PC-3 (cell line): ENCODE data around the gene PRDM5. TPM values are rescaled to one million over a fixed set of nuclear protein-coding genes. Genes with fewer than 3 reads are reported as not detected.

Experiments
- ATAC-seq: fragments of 200-7000 bp; cut with Tn5 transposase; 2 replicates; pipeline ENCODE4 v1.9.1; 2020; ENCODE audit warnings: mild to moderate bottlenecking, moderate library complexity
- BruUV-seq: library from RNA; stranded (reverse); fragments of 400-500 nt; replicated peaks from 2 replicates; lab custom pipeline; 2021; lab: Mats Ljungman, UMichigan
- CTCF ChIA-PET: fragments of 300-600 bp; sonication (Branson Sonifier 250); formaldehyde crosslinking; loops from one replicate; lab custom pipeline; 2022; ENCODE audit warnings: antibody characterized with exemption; lab: Charles Lee
- POLR2A ChIA-PET: fragments of 300-600 bp; sonication (Branson Sonifier 250); formaldehyde crosslinking; loops from one replicate; lab custom pipeline; 2022; ENCODE audit warnings: antibody characterized with exemption; ENCODE audit not compliant: unreplicated experiment; lab: Charles Lee
- DNase-seq: peaks from one replicate; pipeline ENCODE4 v3.0.0-alpha.2; 2015
- H2AFZ ChIP-seq: fragments of 300-600 bp; sonication (generic); 2 replicates; pipeline ENCODE4 v1.6.0; 2016; ENCODE audit warnings: antibody characterized with exemption, low read length
- H3F3A ChIP-seq: fragments of 300-600 bp; sonication (generic); one replicate; pipeline ENCODE4 v1.6.0; 2017; ENCODE audit warnings: antibody characterized with exemption, low read length, control low read depth, mild to moderate bottlenecking; ENCODE audit not compliant: unreplicated experiment
- H3K27ac ChIP-seq: fragments of 300-600 bp; sonication (generic); 2 replicates; pipeline ENCODE4 v1.5.1; 2016; ENCODE audit warnings: mild to moderate bottlenecking, low read length
- H3K27me3 ChIP-seq: fragments of 300-600 bp; sonication (generic); 2 replicates; pipeline ENCODE4 v1.6.1; 2016; ENCODE audit warnings: low read length, mixed read lengths
- H3K36me3 ChIP-seq: fragments of 300-600 bp; sonication (generic); 2 replicates; pipeline ENCODE4 v1.6.1; 2016; ENCODE audit warnings: low read depth, mixed run types, low read length, mixed read lengths
- H3K4me1 ChIP-seq: fragments of 300-600 bp; sonication (generic); 2 replicates; pipeline ENCODE4 v1.5.1; 2016; ENCODE audit warnings: low read length; ENCODE audit not compliant: insufficient read depth
- H3K4me2 ChIP-seq: fragments of 300-600 bp; sonication (generic); 2 replicates; pipeline ENCODE4 v1.6.0; 2016; ENCODE audit warnings: low read length
- H3K4me3 ChIP-seq: fragments of 300-600 bp; sonication (generic); 2 replicates; pipeline ENCODE4 v1.5.1; 2016; ENCODE audit warnings: mild to moderate bottlenecking, low read length, mixed read lengths
- H3K79me2 ChIP-seq: fragments of 300-600 bp; sonication (generic); 2 replicates; pipeline ENCODE4 v1.6.1; 2017; ENCODE audit warnings: low read length, mixed read lengths
- H3K9ac ChIP-seq: fragments of 300-600 bp; sonication (generic); 2 replicates; pipeline ENCODE4 v1.6.0; 2016; ENCODE audit warnings: mild to moderate bottlenecking, low read length
- H3K9me2 ChIP-seq: fragments of 300-600 bp; sonication (generic); replicated peaks from 2 replicates; pipeline ENCODE4 v1.6.1; 2016; ENCODE audit warnings: mixed run types, low read length, mixed read lengths
- H3K9me3 ChIP-seq: fragments of 300-600 bp; sonication (generic); 2 replicates; pipeline ENCODE4 v1.6.1; 2016; ENCODE audit warnings: low read length, mixed read lengths
- H4K20me1 ChIP-seq: fragments of 300-600 bp; sonication (generic); 2 replicates; pipeline ENCODE4 v1.6.1; 2016; ENCODE audit warnings: low read length, mixed read lengths
- CTCF ChIP-seq: fragments of 300-600 bp; sonication (generic); conservative IDR thresholded peaks from 2 replicates; pipeline ENCODE4 v1.5.1; 2017; ENCODE audit warnings: antibody characterized with exemption, low read depth, mild to moderate bottlenecking, low read length
- EZH2 ChIP-seq: fragments of 300-600 bp; sonication (generic); IDR thresholded peaks from one replicate; pipeline ENCODE4 v1.6.1; 2017; ENCODE audit warnings: antibody characterized with exemption, mild to moderate bottlenecking, low read length; ENCODE audit not compliant: unreplicated experiment
- EZH2phosphoT487 ChIP-seq: fragments of 300-600 bp; sonication (generic); IDR thresholded peaks from 2 replicates; pipeline ENCODE4 v1.6.1; 2018; ENCODE audit warnings: mild to moderate bottlenecking, antibody characterized with exemption, low read length, borderline replicate concordance
- intact Hi-C: fragments of 100-400 bp; cut with micrococcal nuclease; formaldehyde crosslinking; loops from 2 replicates; pipeline ENCODE4 v1.9.0; 2023
- total RNA-seq: library from RNA; depleted of rRNA; stranded (reverse); fragments of >200 nt; gene quantifications from 2 replicates; pipeline ENCODE4 v1.2.3, GENCODE V29; 2014

PRDM5 gene
- total RNA-seq, 1 experiment from 2014 or later: 2.4 TPM

GRCh38 chr4:120685756-120686278 is 236.7 kb downstream of the PRDM5 start:
- Histone ChIP-seq H2AFZ (no peak overlapping the region), H3K9me2 (no peaks in the 10 kb centered on the region), H3K27ac (no peak overlapping the region), H4K20me1 (no peaks in the 10 kb centered on the region), H3K79me2 (no peaks in the 10 kb centered on the region), H3K9ac (no peak overlapping the region), H3K4me1 (no peaks in the 10 kb centered on the region), H3K9me3 (no peaks in the 10 kb centered on the region), H3K4me2 (no peak overlapping the region), H3F3A (no peaks in the 10 kb centered on the region), H3K27me3 (no peaks in the 10 kb centered on the region), H3K4me3 (no peak overlapping the region), H3K36me3 (no peaks in the 10 kb centered on the region)
- DNase-seq (no peak), ATAC-seq (no peak)
- TF ChIP-seq EZH2phosphoT487 (no peak), CTCF (no peak), EZH2 (no peak)
- BruUV-seq: no TSS peak
- CTCF ChIA-PET: no interaction called here
- intact Hi-C loops: no loop called here
- POLR2A ChIA-PET: no interaction called here

- no peak overlapping the region for H3K27ac ChIP-seq
- no peak overlapping the region for H3K4me3 ChIP-seq
- ATAC-seq (no peak), DNase-seq (no peak)
- H3K4me2 ChIP-seq: no peak overlapping the region
- no peaks in the 10 kb centered on the region for H3K36me3 ChIP-seq
- TF ChIP-seq EZH2phosphoT487: no peak
- TF ChIP-seq CTCF: no peak
- TF ChIP-seq EZH2: no peak
- ChIA-PET CTCF (no interaction called here), POLR2A (no interaction called here)
- H3K9me2 ChIP-seq: no peaks in the 10 kb centered on the region
- no peak overlapping the region for H2AFZ ChIP-seq
- H3K9me3 ChIP-seq: no peaks in the 10 kb centered on the region
- intact Hi-C loops: no loop called here
- BruUV-seq: no TSS peak
- no peaks in the 10 kb centered on the region for H3F3A ChIP-seq
- no peaks in the 10 kb centered on the region for H3K27me3 ChIP-seq
- no peaks in the 10 kb centered on the region for H3K4me1 ChIP-seq
- H3K9ac ChIP-seq: no peak overlapping the region
- no peaks in the 10 kb centered on the region for H4K20me1 ChIP-seq
- no peaks in the 10 kb centered on the region for H3K79me2 ChIP-seq
Observed at GRCh38 chr4:120683897-120684540, 238.5 kb downstream of the PRDM5 start.

- no peaks in the 10 kb centered on the region for H3K79me2 ChIP-seq
- peak; percentile 29; the same call in 1 of the 2 replicates for ATAC-seq
- no peaks in the 10 kb centered on the region for H3K27me3 ChIP-seq
- no peaks in the 10 kb centered on the region for H3K9me2 ChIP-seq
- H3K9ac ChIP-seq: no peak overlapping the region
- BruUV-seq: no TSS peak
- no peak for DNase-seq
- H3F3A ChIP-seq: no peaks in the 10 kb centered on the region
- H3K4me2 ChIP-seq: no peak overlapping the region
- ChIA-PET CTCF (interaction anchor here (0.7 kb wide), 1 partner anchor 37 kb away, joined by 3 read pairs; no protein-coding TSS in a partner anchor), POLR2A (no interaction called here)
- TF ChIP-seq EZH2phosphoT487: no peak
- TF ChIP-seq CTCF: no peak
- no peak for TF ChIP-seq EZH2
- H4K20me1 ChIP-seq: no peaks in the 10 kb centered on the region
- no peak overlapping the region for H3K4me3 ChIP-seq
- intact Hi-C loops: no loop called here
- no peak overlapping the region for H3K27ac ChIP-seq
- H3K36me3 ChIP-seq: no peaks in the 10 kb centered on the region
- H3K9me3 ChIP-seq: no peaks in the 10 kb centered on the region
- H2AFZ ChIP-seq: no peak overlapping the region
- H3K4me1 ChIP-seq: no peaks in the 10 kb centered on the region
Observed at GRCh38 chr4:120682981-120683380, 239.5 kb downstream of the PRDM5 start.
